Measurements from ENCODE around the gene RNF114.

The RNF114 gene

GRCh38 chr20:49955167-49955566 is 19.0 kb downstream of the RNF114 start:
- TF ChIP-seq REST (IDR thresholded peaks at IDR 0.05; ENCODE audit: insufficient read depth in 1 of 2, low read depth in 2 of 2, low read length in 2 of 2) (no peak), FOXP2 (optimal IDR thresholded peaks at IDR 0.05; ENCODE audit: borderline replicate concordance, extremely low read depth, extremely low read length, insufficient read depth) (no peak), TAF1 (IDR thresholded peaks at IDR 0.05; ENCODE audit: borderline replicate concordance, insufficient read depth, low read length) (no peak), POLR2AphosphoS5 (IDR thresholded peaks at IDR 0.05; ENCODE audit: low read depth, low read length) (no peak), SIN3A (IDR thresholded peaks at IDR 0.05; ENCODE audit: borderline replicate concordance, insufficient read depth, low read length) (no peak)

GRCh38 chr20:49956689-49957088 is 20.5 kb downstream of the RNF114 start:
- TF ChIP-seq FOXP2 (optimal IDR thresholded peaks at IDR 0.05; ENCODE audit: borderline replicate concordance, extremely low read depth, extremely low read length, insufficient read depth) (no peak), TAF1 (IDR thresholded peaks at IDR 0.05; ENCODE audit: borderline replicate concordance, insufficient read depth, low read length) (no peak), POLR2AphosphoS5 (IDR thresholded peaks at IDR 0.05; ENCODE audit: low read depth, low read length) (no peak), REST (IDR thresholded peaks at IDR 0.05; ENCODE audit: insufficient read depth in 1 of 2, low read depth in 2 of 2, low read length in 2 of 2) (no peak), SIN3A (IDR thresholded peaks at IDR 0.05; ENCODE audit: borderline replicate concordance, insufficient read depth, low read length) (no peak)

GRCh38 chr20:49961413-49961812 is 25.2 kb downstream of the RNF114 start:
- TF ChIP-seq FOXP2 (optimal IDR thresholded peaks at IDR 0.05; ENCODE audit: borderline replicate concordance, extremely low read depth, extremely low read length, insufficient read depth) (no peak), REST (IDR thresholded peaks at IDR 0.05; ENCODE audit: insufficient read depth in 1 of 2, low read depth in 2 of 2, low read length in 2 of 2) (no peak), TAF1 (IDR thresholded peaks at IDR 0.05; ENCODE audit: borderline replicate concordance, insufficient read depth, low read length) (no peak), SIN3A (IDR thresholded peaks at IDR 0.05; ENCODE audit: borderline replicate concordance, insufficient read depth, low read length) (no peak), POLR2AphosphoS5 (IDR thresholded peaks at IDR 0.05; ENCODE audit: low read depth, low read length) (no peak)

- TF ChIP-seq POLR2AphosphoS5 (IDR thresholded peaks at IDR 0.05; ENCODE audit: low read depth, low read length) (no peak), TAF1 (IDR thresholded peaks at IDR 0.05; ENCODE audit: borderline replicate concordance, insufficient read depth, low read length) (no peak), FOXP2 (optimal IDR thresholded peaks at IDR 0.05; ENCODE audit: borderline replicate concordance, extremely low read depth, extremely low read length, insufficient read depth) (peak; percentile 40), REST (IDR thresholded peaks at IDR 0.05; ENCODE audit: insufficient read depth in 1 of 2, low read depth in 2 of 2, low read length in 2 of 2) (no peak)
Measured at GRCh38 chr20:49964964-49965780, 29.0 kb downstream of the RNF114 start.
